DMS153 (cell line): ENCODE data around the gene SFXN1.

Experiments used
- DNase-seq: peaks from one replicate; lab custom pipeline; 2025; lab: John Stamatoyannopoulos, UW

SFXN1 gene

GRCh38 chr5:175575301-175575700, 96.9 kb downstream of the SFXN1 start:
- DNase-seq = no peak

- DNase-seq = no peak
Measured at GRCh38 chr5:175576096-175576495, 97.7 kb downstream of the SFXN1 start.

DNA sequence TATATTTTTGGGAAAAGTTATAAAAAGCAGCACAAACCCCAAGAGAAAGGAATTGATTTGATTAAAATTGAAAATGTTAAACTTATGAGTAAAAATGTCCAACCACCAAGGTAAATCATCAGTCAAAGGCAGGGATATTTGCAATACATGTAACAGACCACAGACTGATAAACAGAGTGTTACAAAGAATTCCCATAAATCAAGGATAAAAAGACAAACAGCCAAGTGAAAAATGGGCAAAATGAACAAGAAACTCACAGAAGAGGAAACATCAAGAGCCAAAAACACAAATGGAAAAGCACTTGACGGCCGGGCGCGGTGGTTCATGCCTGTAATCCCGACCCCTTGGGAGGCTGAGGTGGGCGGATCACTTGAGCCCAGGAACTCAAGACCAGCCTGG, 98.2 kb downstream of the SFXN1 start:
- no peak for DNase-seq
